GM19324 (cell line): ENCODE results near the gene DSCAM.
"Not testable (repeated sequence)": the region's sequence is repeated elsewhere in the genome, so short reads cannot be mapped to it uniquely, and the experiment has no call there.

Experiments
- ATAC-seq: cut with Tn5 transposase; IDR thresholded peaks from one replicate; pipeline ENCODE4 v1.9.1; 2021; ENCODE audit warnings: mild to moderate bottlenecking, moderate library complexity; ENCODE audit not compliant: unreplicated experiment, low FRiP score

DSCAM gene

DNA sequence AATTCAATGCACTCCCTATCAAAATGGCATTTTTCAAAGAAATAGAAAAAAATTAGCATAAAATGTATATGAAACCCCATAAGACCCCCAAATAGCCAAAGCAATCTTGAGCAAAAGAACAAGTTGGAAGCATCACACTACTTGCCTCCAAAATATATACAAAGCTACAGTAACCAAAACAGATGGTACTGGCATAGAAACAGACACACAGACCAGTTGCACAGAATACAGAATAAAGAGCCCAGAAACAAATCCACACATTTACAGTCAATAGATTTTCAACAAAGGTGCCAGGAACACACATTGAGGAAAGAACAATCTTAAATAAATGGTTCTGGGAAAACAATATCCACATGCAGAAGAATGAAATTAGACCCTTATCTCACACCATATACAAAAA, 350.8 kb downstream of the DSCAM start:
- no peak for ATAC-seq

DNA sequence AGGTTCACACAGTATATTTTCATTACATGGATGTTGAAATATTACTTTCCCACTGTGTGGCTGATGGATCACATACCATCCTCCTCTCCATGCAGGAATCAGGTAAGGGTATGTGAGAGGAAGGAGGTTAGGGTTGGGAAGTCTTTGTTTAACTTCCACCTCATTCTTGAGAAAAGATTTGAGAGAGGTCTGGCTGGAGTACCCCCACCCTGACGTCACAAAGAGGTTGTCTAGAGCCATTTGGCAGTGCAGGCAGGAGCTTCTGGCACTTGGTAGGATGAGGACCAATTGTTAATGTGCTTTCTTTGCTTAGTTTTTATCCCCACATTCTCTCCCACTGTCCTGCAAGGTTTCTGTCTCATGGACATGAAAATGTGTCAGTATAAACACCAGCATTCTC, 356.6 kb downstream of the DSCAM start:
- ATAC-seq: no peak

DNA sequence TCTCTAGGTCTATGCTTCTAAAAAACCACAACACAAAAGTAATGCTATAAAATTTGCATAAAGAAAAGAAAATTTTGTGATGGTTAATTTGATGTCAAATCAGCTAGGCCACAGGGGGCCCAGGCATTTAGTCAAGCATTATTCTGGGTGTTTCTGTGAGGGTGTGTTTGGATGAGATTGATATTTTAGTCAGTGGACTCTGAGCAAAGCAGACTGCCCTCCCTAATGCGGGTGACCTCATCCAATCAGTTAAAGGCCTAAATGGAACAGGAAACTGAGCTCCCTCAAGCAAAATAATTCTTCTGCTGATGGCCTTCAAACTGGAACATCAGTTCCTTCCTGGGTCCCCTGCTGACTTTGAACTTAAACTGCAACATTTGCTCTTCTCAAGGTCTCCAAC, 358.0 kb downstream of the DSCAM start:
- no peak for ATAC-seq

DNA sequence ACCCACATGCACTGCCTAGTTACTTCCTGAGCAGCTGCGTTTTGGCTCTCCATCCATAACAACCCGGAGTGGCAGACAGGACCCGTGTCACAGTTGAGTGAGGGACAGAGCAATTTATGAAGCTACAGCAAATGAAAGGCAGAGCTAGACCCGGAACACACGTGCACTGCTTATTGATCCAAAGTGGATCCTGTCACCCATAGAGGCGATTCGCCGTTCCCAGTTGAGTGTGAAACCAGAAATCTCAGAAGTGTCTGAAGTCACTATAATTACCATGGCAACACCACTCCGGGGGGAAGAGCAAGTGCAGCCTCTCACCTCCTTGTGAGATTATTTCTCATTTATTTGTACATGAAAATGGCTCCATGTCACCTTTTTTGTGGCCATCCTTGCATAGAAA, 365.2 kb downstream of the DSCAM start:
- no peak for ATAC-seq

DNA sequence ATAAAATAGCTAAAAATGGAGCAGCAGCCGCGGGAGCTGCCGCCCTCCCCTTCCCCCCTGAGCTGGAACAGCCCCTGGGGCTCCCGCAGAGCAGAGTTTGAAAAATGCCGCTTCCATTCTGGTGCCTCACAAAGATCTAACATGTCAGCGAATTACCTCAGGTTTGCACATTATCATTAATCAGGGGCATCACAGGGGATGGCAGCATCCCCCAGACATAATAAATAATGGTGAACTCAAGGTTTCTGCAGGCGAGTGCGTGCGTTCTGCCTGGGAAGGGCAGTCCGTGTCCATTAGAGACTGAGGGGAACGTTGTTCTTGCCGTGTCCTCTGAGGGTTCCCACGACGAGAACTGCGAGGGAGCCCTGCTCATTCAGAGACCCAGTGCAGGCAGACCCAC, 372.4 kb downstream of the DSCAM start:
- no peak for ATAC-seq

DNA sequence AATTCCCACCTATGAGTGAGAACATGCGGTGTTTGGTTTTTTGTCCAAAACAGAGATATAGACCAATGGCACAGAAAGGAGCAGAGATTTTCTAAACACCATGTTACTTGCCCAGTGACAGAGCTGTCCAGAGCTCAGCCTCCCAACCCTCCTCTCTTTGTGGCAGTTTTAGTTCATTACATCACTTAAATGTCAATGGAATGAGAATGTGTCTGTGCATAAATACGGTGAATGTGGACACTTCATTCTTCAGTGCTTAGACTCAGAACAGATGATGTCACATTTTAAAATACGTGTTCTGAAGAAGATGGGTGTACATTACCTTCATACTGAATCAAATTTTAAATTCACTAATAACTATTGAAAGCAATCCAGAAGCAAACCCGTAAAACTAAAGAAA, 374.9 kb downstream of the DSCAM start:
- ATAC-seq: no peak

DNA sequence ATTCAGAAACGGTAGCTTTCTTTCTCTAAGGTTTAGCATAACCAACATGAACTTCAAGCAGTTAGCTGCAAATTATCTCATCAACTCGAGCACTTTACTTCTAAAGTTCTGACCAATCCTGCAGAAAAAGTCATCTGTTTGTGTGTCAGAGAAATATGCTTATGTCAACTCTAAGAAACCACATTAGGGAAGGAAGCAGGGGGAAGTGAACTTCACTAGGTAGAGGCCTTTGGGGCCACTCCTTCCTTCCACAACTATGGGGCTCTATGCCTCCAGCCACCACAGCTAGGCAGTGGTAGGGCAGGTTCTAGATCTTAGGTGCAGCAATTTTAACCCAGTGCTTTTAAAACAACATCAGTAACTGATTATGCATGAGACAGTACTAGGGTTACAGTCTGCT, 375.9 kb downstream of the DSCAM start:
- ATAC-seq: no peak

DNA sequence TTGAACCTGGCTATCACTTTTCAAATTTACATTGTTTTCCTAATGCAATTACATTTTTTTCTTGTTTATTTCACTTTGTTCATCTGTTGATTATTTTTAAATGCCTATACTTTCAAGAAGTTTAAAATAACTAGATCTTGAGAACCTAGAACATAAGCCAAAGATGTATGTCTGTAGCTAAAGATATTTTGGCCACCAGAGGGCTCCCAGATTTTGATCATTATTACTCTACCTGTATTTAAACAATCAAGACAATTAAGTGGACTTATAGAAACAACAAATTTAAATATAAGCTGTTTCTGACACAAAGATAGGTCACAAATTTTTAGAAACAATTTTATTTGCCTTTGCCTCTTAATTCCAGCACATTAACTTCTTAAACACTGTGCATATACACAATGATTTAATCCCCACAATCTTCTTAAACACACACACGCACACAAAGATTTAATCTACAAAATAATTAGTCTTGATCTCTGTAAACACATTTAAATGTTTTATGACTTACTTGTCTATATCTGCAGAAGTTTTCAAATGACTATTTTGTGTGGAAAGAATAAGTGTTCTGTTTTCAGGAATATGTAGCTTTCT, 380.0 kb downstream of the DSCAM start:
- no peak for ATAC-seq

DNA sequence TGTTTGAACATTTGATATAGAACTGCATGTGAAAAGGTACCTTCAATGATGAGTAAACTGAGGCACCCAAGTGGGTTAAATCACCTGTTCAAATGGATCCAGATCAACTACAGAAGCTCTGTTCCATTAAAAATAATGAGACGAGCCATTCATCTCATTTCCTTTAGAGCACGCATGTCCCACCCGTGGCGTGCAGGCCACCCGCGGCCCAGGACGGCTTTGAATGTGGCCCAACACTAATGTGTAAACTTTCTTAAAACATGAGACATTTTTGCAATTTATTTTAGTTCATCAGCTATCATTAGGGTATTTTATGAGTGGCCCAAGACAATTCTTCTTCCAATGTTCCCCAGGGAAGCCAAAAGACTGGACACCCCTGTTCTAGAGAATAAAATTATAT, 381.6 kb downstream of the DSCAM start:
- no peak for ATAC-seq

DNA sequence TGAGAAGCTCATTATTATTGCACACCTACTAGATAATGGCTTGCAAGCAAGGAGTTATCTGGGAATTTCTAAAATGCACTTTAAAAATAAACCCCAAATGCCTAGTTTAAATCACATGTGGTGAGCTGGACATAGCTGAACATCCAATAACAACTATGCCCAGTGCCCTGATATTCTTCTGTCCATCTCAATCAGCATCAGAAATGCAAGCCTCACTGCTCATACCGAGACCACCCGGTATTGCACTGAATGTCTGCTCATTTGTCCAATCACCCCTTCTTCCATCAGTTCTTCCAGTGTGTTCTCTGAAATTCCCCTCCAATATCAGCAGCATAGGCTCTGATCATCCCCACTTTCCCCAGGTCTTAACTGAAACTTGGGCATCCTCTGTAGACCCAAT, 383.8 kb downstream of the DSCAM start:
- ATAC-seq: no peak

DNA sequence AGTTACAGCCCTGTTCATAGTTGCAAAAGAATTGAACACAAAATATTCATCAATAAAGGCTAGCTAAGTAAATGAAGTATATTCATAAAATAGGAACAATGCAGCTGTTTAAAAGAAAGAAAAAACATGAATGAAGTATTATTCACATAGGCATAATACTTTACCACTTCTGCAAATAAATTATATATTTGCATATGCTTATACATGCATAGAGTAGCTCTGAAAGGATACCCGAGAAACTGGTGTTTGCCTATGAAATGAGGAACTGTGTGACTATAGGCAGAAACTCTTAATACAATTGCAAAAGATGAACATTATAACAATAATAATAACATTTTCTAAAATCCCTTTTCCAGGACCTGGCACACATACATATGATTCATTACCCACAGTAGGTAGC, 385.9 kb downstream of the DSCAM start:
- ATAC-seq: no peak

DNA sequence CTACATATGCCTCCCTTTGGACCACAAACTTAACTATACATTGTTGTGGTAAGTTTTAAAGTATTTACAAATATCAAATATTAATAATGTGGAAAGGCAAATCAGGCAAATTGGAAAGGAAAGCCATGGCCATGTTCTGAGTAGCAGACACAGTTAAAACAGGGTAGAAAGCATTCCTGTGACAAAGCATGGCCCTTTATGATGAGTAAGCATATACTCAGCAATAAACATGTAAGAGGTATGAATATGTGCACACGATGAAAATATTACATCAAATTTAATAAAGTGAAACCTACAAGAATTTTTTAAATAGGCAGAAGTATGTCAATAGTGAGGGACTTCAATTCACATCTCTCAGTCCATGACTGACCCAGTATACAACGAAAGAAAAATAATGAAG, 389.2 kb downstream of the DSCAM start:
- ATAC-seq: no peak

DNA sequence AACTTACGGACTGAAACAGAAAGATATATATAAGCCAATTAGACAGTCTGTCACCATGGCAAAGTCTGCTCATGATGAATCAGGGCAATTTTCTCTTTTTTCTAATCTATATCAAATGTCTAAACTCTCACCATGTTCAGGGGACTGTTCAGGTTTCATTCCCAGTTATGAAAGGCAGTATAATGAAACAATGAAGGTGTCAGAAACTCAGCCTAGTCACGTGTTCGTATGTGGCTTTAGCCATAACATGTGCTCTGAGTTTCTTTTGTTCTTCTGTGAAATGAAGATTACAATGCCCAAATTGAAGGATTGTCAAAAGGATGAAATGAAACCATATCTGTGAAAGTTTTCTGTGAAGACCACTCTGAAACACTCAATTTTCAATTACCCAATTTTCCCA, 392.9 kb downstream of the DSCAM start:
- no peak for ATAC-seq

DNA sequence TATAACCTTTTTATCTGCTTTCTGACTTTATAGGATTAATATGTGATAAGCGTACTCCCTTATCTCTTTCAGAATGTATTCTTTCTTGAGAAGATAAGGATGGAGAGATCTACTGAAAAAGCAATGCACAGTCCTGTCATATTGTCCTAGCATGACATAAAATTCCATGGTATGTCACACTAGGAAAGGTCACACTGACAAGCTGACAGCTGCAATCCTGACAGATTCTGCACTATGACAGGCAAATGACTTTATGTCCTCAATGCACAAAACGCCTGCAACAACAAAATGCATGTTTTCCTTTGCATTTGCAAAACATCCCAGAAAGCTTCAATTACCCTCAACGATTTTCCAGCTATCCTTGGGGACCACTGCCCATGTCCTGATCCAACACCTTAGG, 393.8 kb downstream of the DSCAM start:
- no peak for ATAC-seq

DNA sequence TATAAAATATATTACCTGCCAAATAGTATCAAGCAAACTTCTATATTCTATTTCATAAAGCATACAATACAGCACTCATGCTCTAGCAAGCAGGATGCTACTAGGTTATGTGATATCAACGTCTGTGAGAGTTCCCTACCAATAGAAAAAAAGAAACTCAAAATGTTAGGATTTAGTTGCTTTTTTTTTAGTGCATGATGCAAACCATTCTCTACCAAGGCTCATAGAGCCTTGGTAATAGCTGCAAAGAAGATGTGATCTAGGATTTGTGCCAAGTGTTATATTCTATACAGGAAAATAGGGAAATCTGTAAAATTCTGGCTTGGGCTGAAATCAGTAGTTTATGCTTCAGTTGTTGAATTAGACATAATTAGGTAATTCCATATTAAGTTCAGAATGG, 394.4 kb downstream of the DSCAM start:
- ATAC-seq: no peak

DNA sequence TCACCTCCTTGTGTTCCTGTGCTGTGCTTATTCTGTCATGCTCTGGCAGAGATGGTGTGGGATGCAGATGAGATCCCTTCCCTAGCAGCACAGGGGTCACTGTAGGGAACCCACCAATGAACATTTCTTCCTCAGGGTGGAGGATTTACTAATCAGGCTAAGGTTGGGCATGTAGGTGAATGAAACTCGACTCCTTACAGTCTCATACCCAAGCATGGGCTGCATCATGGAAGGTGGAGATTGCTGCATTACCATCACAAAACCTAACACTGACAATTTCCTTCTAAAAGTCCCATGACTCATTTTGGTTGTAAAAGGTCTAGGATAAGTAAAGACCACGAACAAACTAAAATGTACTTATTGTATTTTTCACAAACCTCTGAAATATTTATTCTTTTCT, 399.9 kb downstream of the DSCAM start:
- ATAC-seq: no peak

DNA sequence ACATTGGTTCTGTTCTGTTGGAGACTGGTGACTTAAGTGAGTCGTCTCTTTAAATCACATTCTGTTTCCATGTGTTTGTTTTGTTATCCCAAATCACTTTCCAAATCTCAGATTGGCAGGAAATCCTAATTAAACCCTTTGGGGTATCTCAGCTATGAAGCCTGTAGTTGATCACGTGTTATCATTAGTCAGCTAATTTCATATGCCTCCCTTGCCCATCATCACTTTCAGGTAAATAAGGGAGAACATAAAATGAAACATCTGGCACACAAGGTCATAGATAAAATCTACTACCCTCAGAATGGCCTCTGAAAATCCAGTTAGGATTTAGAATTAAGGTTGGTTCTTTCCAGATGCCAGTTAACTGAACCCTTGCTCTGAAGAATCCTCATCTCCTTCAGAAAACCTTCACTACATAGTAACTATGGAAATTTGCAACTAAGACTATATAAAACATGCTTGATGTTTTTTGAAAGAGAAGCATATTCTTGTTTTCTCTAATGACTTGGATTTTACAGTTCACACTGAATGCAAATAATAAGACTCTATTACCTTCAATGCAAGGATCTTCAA, 401.5 kb downstream of the DSCAM start:
- no peak for ATAC-seq

DNA sequence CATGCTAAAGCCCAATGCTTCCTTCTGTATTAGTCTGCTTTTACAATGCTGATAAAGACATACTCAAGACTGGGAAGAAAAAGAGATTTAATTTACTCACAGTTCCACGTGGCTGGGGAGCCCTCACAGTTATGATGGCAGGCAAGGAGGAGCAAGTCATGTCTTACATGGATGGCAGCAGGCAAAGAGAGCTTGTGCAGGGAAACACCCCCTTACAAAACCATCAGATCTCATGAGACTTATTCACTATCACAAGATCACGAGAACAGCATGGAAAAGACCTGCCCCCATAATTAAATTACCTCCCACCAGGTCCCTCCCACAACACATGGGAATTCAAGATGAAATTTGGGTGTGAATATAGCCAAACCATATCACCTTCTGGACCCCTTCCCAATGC, 407.4 kb downstream of the DSCAM start:
- ATAC-seq: not testable (repeated sequence)

DNA sequence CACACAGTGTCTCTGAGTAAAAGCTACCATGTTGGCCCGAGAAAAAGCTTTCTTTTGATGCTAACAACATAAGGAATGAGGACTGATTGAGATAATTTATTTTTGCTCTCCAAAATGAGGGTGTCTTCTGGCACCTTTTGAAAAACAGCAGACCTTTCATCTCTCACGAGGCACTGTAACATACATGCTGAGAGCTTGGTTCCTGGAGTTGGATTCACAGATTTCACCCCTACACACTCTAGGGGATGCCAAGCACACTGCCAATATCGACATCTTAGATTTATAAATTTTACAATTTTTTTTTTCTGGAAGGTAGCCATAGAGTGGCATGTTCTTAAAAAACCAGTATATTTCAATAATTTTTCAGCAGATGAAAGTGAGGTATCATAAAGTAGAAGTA, 408.3 kb downstream of the DSCAM start:
- ATAC-seq: no peak

DNA sequence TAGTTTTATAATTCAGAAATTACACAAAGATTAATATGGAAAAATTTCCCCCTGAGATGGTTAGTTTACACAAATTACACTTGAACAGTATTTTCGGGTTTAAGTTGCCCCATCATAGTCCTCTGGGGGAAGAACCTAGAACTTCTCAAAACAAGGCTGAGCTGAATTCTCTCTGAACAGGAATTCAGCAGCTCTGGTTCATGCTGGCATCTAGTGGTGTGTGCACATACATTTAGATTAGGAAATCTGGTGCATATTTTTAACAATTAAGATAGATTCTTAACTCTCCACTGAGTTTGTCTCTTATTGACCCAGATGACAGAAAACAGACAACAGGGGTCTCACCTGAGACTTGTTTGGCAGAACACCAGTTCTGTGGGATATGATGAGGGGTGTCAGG, 410.7 kb downstream of the DSCAM start:
- no peak for ATAC-seq

DNA sequence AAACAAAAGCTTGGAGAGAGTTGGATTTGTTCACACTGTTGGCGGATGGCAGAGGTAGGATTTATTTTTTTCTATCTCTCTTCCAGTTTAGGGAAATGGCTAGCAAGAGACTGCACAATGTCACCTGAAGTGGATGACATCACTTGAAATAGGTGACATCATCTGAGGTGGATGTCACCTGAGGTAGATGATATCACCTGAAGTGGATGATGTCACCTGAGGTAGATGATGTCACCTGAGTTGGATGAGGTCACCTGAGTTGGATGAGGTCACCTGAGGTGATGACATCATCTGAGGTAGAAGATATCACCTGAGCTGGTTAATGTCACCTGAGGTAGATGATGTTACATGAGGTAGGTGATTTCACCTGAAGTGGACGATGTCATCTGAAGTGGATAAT, 413.4 kb downstream of the DSCAM start:
- ATAC-seq: no peak

DNA sequence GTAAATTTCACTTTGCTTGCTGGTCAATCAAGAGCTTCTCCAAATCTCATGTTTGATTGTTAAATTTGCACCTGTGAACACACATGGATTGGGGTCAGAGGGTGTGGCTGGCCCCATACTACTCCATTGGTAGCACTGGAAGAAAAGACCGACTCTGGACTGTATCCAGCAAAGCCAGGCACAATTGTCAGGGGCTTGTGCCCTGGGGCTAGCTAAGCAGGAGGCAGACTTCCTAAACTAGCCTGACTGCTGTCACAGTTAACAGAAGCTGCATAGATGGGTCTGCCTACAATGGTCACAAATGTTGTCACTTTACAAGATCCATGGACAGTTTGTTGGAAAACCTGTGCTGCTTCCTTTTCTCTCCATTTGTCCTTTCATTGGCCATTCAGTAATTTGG, 421.0 kb downstream of the DSCAM start:
- no peak for ATAC-seq
